ENCODE measurements around the gene TTYH2.

The TTYH2 gene

DNA sequence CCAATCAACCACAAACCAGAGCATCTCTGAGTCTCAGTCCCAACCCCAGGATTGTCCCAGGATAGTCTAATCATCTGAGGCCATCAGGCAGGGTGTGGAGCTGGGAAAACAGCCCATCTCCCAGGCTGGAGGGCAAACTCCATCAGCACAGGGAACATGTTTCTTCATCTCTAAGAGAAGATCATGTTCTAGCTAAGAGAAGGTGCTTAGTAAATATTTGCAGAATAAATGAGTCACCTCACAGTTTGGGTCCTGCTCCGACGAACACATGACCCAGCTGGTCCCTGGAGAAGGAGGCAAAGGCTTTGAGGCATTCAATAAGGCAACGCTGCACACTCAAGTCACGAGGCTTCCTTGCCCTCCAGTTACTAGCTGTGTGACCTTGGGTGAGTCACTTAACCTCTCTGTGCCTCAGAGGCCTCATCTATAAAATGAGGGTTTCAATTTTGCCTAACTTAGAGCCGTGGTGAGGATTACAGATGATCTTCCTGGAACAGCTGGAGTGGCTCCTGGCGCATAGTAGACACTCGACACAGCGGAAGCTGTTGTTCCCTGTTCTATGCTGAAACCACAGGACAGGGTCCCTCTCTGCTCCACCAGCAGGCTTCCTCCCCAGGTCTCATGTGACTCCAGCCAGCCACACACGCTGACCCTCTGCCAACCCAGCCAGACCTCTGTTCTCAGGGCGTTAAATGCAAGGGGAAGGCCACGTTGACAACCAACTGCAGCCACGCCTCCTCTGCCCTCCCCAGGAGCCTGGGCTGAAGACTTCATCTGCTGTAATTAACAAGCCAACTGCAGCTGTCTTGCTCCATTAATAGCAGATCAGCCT, 20.2 kb upstream of the TTYH2 start:
- no peak for DNase-seq (ENCODE audit: low read depth)
- TF ChIP-seq, protein P1, sequence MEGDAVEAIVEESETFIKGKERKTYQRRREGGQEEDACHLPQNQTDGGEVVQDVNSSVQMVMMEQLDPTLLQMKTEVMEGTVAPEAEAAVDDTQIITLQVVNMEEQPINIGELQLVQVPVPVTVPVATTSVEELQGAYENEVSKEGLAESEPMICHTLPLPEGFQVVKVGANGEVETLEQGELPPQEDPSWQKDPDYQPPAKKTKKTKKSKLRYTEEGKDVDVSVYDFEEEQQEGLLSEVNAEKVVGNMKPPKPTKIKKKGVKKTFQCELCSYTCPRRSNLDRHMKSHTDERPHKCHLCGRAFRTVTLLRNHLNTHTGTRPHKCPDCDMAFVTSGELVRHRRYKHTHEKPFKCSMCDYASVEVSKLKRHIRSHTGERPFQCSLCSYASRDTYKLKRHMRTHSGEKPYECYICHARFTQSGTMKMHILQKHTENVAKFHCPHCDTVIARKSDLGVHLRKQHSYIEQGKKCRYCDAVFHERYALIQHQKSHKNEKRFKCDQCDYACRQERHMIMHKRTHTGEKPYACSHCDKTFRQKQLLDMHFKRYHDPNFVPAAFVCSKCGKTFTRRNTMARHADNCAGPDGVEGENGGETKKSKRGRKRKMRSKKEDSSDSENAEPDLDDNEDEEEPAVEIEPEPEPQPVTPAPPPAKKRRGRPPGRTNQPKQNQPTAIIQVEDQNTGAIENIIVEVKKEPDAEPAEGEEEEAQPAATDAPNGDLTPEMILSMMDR (IDR thresholded peaks at IDR 0.05; ENCODE audit: low read depth, low read length, missing control alignments) = no peak
- in situ Hi-C loops (cut with HindIII; ENCODE audit: low sequenced_read_pairs) = loop anchor here (25.0 kb wide), 1 partner anchor 781 kb away; no protein-coding TSS in a partner anchor
- no peak overlapping the region for H3K4me3 ChIP-seq (ENCODE audit: low read depth, low read length)

DNA sequence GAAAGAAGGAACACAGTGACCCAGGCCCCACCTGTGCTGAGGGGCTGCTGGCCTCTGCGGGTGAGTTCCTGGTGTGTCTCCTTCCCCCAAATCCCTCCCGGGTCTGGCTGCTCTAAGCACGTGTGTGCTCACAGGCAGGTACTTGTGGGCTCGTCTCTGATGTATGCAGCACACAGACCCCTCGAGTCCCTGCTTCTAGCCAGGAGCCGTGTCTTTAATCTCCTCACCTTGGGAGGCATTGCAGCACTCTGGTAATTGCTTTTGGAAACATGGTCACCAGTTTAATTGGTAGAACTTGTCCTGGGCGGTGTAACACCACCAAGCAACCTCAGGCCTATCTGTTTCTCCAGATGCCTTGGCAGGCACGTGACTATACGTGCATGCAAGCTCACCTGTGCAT, 18.7 kb upstream of the TTYH2 start:
- in situ Hi-C loops (cut with HindIII; ENCODE audit: low sequenced_read_pairs) = loop anchor here (25.0 kb wide), 1 partner anchor 782 kb away; no protein-coding TSS in a partner anchor
- no peak for DNase-seq (ENCODE audit: low read depth)
- H3K4me3 ChIP-seq (ENCODE audit: low read depth, low read length) = no peak overlapping the region
- TF ChIP-seq, protein P1 (IDR thresholded peaks at IDR 0.05; ENCODE audit: low read depth, low read length, missing control alignments) = no peak

DNA sequence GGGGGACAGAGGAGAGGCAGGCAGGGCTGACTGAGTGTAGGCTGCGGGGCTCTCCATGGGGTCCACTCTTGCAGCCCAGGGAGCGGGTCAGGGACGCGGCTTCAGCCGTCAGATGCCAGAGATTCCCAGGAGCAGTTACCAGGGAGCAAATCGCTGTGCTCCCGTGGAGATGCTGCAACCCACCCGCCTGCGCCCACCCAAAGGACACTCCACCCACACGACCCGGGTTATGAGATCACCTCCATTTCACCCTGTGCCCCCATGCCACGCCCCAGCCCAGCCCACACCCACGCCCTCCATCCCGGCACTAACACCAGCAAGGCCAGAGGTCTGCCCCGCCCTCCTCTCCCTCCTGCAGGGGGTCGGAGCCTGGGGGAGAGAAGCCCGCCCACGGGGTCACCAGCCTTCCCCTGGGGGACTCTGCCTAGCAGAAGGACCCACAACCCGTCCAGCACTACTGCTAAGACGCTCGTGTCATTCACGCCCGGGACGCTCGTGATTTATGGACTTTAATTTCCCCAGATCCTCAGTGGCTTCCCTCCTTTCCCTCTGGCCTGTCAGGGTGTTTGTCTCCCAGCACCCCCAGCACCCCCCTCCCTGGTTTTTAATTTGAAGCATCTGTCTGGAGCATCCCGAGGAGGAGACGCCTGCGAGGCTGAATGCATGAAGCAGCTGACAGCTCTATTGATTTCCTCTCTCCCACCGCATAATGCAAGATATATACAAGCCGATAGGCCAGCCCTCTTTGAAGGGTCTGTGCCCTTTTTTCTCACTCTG, 16.6 kb upstream of the TTYH2 start:
- TF ChIP-seq, protein P1 (IDR thresholded peaks at IDR 0.05; ENCODE audit: low read depth, low read length, missing control alignments) = no peak
- in situ Hi-C loops (cut with HindIII; ENCODE audit: low sequenced_read_pairs) = loop anchor here (25.0 kb wide), 1 partner anchor 784 kb away; no protein-coding TSS in a partner anchor
- no peak overlapping the region for H3K4me3 ChIP-seq (ENCODE audit: low read depth, low read length)
- DNase-seq (ENCODE audit: low read depth) = no peak

DNA sequence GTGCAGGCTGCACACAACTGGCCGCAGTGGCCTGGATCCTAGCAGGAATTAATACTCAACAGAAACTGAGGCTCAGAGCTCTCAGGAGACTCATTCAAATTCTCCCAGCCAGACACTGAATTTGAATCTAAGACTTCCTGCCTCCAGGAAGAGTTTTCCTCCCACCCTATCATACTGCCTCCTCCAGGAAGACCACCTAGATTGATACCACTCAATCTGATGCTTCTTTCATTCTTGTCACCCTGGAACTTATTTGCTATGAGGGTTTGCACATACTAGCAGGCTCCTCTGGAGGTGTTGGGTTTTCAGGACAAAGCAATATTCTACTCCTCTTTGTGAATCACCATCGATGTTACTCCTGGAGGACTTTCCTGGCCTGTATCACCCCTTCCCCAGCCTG, 15.6 kb upstream of the TTYH2 start:
- in situ Hi-C loops (cut with HindIII; ENCODE audit: low sequenced_read_pairs) = loop anchor here (25.0 kb wide), 1 partner anchor 786 kb away; no protein-coding TSS in a partner anchor
- no peak for DNase-seq (ENCODE audit: low read depth)
- no peak overlapping the region for H3K4me3 ChIP-seq (ENCODE audit: low read depth, low read length)
- TF ChIP-seq, protein P1 (IDR thresholded peaks at IDR 0.05; ENCODE audit: low read depth, low read length, missing control alignments) = no peak

DNA sequence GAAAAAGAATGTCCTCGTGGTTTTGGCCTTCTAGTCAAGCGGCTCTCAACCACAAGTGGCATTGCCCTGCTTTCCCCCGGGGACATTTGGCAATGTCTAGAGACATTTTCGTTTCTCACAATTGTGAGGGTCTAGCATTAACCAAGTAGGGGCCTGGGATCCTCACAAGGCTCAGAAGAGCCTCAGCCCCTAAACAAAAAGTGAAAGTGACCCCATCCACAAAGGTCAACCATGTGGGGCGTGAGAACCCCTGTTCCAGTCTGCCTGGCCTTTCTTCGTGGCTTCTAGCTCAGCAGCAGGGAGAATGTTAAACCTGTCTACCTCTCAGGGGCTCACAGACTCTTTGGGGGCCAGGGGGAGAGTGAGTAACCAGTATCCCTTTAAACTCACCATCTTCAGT, 14.7 kb upstream of the TTYH2 start:
- no peak for DNase-seq (ENCODE audit: low read depth)
- TF ChIP-seq, protein P1 (IDR thresholded peaks at IDR 0.05; ENCODE audit: low read depth, low read length, missing control alignments) = no peak
- in situ Hi-C loops (cut with HindIII; ENCODE audit: low sequenced_read_pairs) = loop anchor here (25.0 kb wide), 1 partner anchor 786 kb away; no protein-coding TSS in a partner anchor
- H3K4me3 ChIP-seq (ENCODE audit: low read depth, low read length) = no peak overlapping the region

DNA sequence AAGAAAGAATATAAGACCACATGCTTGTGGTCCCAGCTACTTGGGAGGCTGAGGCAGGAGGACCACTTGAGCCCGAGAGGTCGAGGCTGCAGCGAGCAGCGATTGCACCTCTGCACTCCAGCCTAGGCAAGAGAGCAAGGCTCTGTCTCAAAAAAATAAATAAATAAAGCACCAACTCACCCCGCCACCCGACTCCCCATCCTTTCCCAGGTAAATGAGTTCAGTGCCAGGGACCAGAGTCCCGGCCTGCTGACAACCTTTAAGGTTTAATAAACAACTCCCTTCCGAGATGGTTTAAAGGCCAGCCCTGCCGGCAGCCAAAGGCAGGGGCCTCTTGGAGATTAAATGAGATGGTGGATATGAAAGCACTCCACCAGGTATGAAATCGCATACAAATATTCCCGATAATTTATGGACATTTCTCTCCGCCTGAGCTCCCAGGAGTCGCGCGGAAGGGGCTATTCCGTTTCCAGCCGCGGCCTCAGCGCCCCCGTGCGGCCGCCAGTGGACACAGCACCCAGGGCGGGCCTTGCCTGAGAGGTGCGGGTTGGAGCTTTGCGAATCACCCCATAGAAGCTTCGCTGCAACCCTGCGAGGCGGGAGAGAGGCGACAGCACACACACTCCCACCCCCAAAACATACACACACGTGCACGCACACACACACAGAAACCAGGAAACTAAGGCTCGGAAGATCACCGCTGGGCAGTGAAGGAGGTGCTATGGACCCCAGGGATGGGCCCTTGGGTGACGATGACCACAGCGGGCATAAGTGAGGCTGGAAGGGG, 13.9 kb upstream of the TTYH2 start:
- TF ChIP-seq, protein P1 (IDR thresholded peaks at IDR 0.05; ENCODE audit: low read depth, low read length, missing control alignments) = peak; percentile 99
- no peak overlapping the region for H3K4me3 ChIP-seq (ENCODE audit: low read depth, low read length)
- no peak for DNase-seq (ENCODE audit: low read depth)
- in situ Hi-C loops (cut with HindIII; ENCODE audit: low sequenced_read_pairs) = loop anchor here (25.0 kb wide), 1 partner anchor 787 kb away; no protein-coding TSS in a partner anchor
